HL-60 (cell line): ENCODE results near the gene DYRK1A.

Experiments
- DNase-seq, 2 experiments: peaks; one replicate each; pipeline ENCODE4 v3.0.0-alpha.2; 2010 to 2020; ENCODE audit warnings: low read depth in 1 of 2, low spot score in 1 of 2
- H3K27ac ChIP-seq: fragments of 250-450 bp; sonication (Bioruptor Pico); replicated peaks from 2 replicates; pipeline ENCODE4 v1.5.1; 2020; ENCODE audit warnings: mild to moderate bottlenecking, moderate library complexity
- H3K27me3 ChIP-seq: fragments of 250-450 bp; sonication (Bioruptor Pico); 2 replicates; pipeline ENCODE4 v1.5.1; 2021; ENCODE audit warnings: mild to moderate bottlenecking, moderate library complexity; ENCODE audit not compliant: insufficient read depth, poor library complexity, severe bottlenecking
- H3K4me3 ChIP-seq: replicated peaks from 2 replicates; pipeline ENCODE4 v1.5.1; 2011; ENCODE audit warnings: mild to moderate bottlenecking, control low read depth, low read length; ENCODE audit not compliant: insufficient read depth
- GABPA ChIP-seq: IDR thresholded peaks from 2 replicates; pipeline ENCODE4 v1.6.1; 2012; ENCODE audit warnings: low read depth
- POLR2AphosphoS5 ChIP-seq: IDR thresholded peaks from 2 replicates; pipeline ENCODE4 v1.6.1; 2012; ENCODE audit warnings: low read depth
- SPI1 ChIP-seq: IDR thresholded peaks from 2 replicates; pipeline ENCODE4 v1.6.1; 2012; ENCODE audit warnings: low read depth, mild to moderate bottlenecking, borderline replicate concordance
- TF ChIP-seq, protein P1 (sequence below): IDR thresholded peaks from 2 replicates; pipeline ENCODE4 v1.6.1; 2012; ENCODE audit warnings: low read depth; ENCODE audit not compliant: insufficient replicate concordance
- TF ChIP-seq, protein P2 (sequence below): IDR thresholded peaks from one replicate; pipeline ENCODE4 v1.5.1; 2011; ENCODE audit warnings: low read length, control low read depth, inconsistent platforms; ENCODE audit not compliant: insufficient read depth

Gene DYRK1A

DNA sequence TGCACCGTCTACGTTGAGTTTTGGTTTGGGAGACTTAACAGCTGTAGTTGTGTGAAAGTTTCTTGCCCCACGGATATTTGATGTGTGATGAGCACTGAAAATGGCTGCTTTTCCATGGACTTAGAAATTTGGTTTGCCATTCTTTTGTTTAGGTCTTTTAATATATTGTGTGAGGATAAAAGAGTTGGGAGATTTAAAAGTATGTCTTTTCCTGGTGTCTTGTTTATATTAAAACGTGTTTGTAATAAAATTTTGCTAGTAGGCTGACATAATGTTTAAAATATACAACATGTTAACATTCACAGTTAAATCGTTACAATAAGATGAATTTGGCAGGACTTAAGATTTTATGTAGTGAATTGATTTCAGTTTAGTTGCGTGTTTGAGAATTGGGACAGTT is 106.9 kb downstream of the DYRK1A start:
- Histone ChIP-seq H3K27ac (no peak overlapping the region), H3K27me3 (no peaks in the 10 kb centered on the region), H3K4me3 (no peak overlapping the region)
- DNase-seq: no peak
- TF ChIP-seq SPI1: no peak
- TF ChIP-seq, protein P1, sequence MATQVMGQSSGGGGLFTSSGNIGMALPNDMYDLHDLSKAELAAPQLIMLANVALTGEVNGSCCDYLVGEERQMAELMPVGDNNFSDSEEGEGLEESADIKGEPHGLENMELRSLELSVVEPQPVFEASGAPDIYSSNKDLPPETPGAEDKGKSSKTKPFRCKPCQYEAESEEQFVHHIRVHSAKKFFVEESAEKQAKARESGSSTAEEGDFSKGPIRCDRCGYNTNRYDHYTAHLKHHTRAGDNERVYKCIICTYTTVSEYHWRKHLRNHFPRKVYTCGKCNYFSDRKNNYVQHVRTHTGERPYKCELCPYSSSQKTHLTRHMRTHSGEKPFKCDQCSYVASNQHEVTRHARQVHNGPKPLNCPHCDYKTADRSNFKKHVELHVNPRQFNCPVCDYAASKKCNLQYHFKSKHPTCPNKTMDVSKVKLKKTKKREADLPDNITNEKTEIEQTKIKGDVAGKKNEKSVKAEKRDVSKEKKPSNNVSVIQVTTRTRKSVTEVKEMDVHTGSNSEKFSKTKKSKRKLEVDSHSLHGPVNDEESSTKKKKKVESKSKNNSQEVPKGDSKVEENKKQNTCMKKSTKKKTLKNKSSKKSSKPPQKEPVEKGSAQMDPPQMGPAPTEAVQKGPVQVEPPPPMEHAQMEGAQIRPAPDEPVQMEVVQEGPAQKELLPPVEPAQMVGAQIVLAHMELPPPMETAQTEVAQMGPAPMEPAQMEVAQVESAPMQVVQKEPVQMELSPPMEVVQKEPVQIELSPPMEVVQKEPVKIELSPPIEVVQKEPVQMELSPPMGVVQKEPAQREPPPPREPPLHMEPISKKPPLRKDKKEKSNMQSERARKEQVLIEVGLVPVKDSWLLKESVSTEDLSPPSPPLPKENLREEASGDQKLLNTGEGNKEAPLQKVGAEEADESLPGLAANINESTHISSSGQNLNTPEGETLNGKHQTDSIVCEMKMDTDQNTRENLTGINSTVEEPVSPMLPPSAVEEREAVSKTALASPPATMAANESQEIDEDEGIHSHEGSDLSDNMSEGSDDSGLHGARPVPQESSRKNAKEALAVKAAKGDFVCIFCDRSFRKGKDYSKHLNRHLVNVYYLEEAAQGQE: no peak
- TF ChIP-seq, protein P2, sequence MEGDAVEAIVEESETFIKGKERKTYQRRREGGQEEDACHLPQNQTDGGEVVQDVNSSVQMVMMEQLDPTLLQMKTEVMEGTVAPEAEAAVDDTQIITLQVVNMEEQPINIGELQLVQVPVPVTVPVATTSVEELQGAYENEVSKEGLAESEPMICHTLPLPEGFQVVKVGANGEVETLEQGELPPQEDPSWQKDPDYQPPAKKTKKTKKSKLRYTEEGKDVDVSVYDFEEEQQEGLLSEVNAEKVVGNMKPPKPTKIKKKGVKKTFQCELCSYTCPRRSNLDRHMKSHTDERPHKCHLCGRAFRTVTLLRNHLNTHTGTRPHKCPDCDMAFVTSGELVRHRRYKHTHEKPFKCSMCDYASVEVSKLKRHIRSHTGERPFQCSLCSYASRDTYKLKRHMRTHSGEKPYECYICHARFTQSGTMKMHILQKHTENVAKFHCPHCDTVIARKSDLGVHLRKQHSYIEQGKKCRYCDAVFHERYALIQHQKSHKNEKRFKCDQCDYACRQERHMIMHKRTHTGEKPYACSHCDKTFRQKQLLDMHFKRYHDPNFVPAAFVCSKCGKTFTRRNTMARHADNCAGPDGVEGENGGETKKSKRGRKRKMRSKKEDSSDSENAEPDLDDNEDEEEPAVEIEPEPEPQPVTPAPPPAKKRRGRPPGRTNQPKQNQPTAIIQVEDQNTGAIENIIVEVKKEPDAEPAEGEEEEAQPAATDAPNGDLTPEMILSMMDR: no peak
- TF ChIP-seq POLR2AphosphoS5: no peak
- no peak for TF ChIP-seq GABPA

DNA sequence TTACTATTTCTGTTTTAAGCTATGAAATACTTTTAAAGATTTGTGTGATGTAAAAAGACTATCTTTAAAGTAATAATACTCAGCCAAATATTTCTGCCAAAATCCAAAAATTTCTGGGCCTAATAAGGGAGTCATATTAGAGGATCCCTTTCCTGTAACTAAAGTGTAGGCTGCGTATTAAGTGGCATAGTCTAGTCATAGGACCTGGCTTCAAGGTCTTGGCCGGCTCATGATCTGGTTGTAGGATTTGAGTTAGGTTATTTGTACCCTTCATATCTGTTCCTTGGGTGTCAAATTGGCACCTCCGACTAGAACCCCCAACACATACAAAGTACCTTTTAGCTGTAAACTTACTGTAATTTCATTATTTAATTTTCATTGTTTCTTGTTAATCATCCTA is 107.8 kb downstream of the DYRK1A start:
- DNase-seq: no peak
- H3K27ac ChIP-seq: no peak overlapping the region
- no peak overlapping the region for H3K4me3 ChIP-seq
- TF ChIP-seq, protein P2: no peak
- TF ChIP-seq GABPA (no peak), SPI1 (no peak), POLR2AphosphoS5 (no peak)
- TF ChIP-seq, protein P1: no peak
- H3K27me3 ChIP-seq: no peaks in the 10 kb centered on the region

DNA sequence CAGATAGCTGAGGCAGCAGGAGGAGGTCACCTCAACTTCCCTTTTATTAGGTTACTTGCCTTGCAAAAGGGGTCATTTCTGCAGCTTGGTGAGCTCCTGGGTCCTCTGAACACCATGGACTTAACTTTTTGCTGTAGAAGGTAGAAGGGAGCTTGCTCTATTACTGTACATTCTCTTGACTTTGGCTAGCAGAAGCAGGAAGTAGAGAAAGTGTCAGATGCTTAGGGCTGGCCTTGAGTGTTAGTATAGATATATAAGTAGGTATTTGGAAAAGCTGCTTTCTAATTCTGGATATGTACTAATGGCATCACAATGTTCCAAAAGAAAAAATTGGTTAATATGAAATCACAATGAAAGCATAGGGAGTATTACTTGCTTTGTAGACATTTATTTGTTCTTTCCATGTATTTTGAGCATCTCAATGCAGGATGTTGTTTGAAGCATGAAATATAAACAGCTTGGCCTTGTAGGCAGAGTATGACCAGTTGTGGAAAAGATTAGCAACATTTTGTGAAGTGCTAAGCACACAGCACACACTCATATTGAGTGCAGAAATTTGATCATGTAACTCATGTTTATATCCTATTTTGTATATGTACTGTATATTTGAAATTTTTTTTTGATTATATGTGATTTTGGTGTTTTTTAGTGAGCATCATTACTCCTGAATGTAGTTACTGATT is 108.8 kb downstream of the DYRK1A start:
- no peak overlapping the region for H3K4me3 ChIP-seq
- no peaks in the 10 kb centered on the region for H3K27me3 ChIP-seq
- DNase-seq: no peak
- no peak overlapping the region for H3K27ac ChIP-seq
- TF ChIP-seq, protein P1: no peak
- TF ChIP-seq SPI1 (no peak), POLR2AphosphoS5 (no peak), GABPA (no peak)
- TF ChIP-seq, protein P2: no peak
